Measurements from ENCODE around the gene PCDHGB2. TPM values are rescaled to one million over a fixed set of nuclear protein-coding genes. Genes with fewer than 3 reads are reported as not detected.
"Not testable (repeated sequence)": the region's sequence is repeated elsewhere in the genome, so short reads cannot be mapped to it uniquely, and the experiment has no call there.

The PCDHGB2 gene
- total and polyA plus RNA-seq, 2 experiments from 2014 or later = 1.2 to 5.8 TPM

- TF ChIP-seq JUNB (IDR thresholded peaks at IDR 0.05; ENCODE audit: unreplicated experiment) (no peak), REST (IDR thresholded peaks at IDR 0.05; ENCODE audit: unreplicated experiment) (no peak), ETS1 (IDR thresholded peaks at IDR 0.05) (no peak)
Measured at GRCh38 chr5:141313711-141314110, 46.1 kb upstream of the PCDHGB2 start (continued).

GRCh38 chr5:141316963-141317362 is 42.8 kb upstream of the PCDHGB2 start:
- not testable (repeated sequence) for H3K4me2 ChIP-seq; H3K27ac ChIP-seq (ENCODE audit: low read depth); DNase-seq (ENCODE audit: low spot score); H2AFZ ChIP-seq; H3K4me3 Mint-ChIP-seq; H3K27me3 ChIP-seq (ENCODE audit: insufficient read depth); H3K27ac Mint-ChIP-seq; H3K9me2 ChIP-seq (ENCODE audit: insufficient read depth); H3F3A ChIP-seq (replicated peaks; ENCODE audit: low read depth); H3K4me3 ChIP-seq; ATAC-seq
- Mint-ChIP-seq H3K4me1 (peaks cover 10% of the 10 kb centered on the region), H3K27me3 (ENCODE audit: insufficient read depth, low read depth, poor library complexity) (peaks cover 15% of the 10 kb centered on the region), H3K36me3 (ENCODE audit: low read depth) (peaks cover 63% of the 10 kb centered on the region), H3K9me3 (peaks cover 53% of the 10 kb centered on the region)
- peaks cover 14% of the 10 kb centered on the region; the same call in 1 of the 2 replicates for H3K4me1 ChIP-seq (ENCODE audit: insufficient read depth)
- H3K79me2 ChIP-seq (replicated peaks; ENCODE audit: insufficient read depth) = peaks cover 47% of the 10 kb centered on the region
- peaks cover 24% of the 10 kb centered on the region for H4K20me1 ChIP-seq (replicated peaks; ENCODE audit: insufficient read depth)
- H3K36me3 ChIP-seq (ENCODE audit: insufficient read depth) = peaks cover 13% of the 10 kb centered on the region

- DNase-seq (ENCODE audit: low spot score) (no peak), ATAC-seq (no peak)
- Histone ChIP-seq H3K9me2 (ENCODE audit: insufficient read depth) (no peaks in the 10 kb centered on the region), H3K27me3 (ENCODE audit: insufficient read depth) (no peaks in the 10 kb centered on the region), H3K4me3 (peak overlapping the region; percentile 67), H2AFZ (no peak overlapping the region), H3F3A (replicated peaks; ENCODE audit: low read depth) (no peaks in the 10 kb centered on the region), H3K4me2 (peak overlapping the region; percentile 80), H3K27ac (ENCODE audit: low read depth) (no peak overlapping the region), H3K36me3 (ENCODE audit: insufficient read depth) (peaks cover 13% of the 10 kb centered on the region), H4K20me1 (replicated peaks; ENCODE audit: insufficient read depth) (peaks cover 24% of the 10 kb centered on the region), H3K4me1 (ENCODE audit: insufficient read depth) (peaks cover 14% of the 10 kb centered on the region; the same call in 1 of the 2 replicates), H3K79me2 (replicated peaks; ENCODE audit: insufficient read depth) (peaks cover 44% of the 10 kb centered on the region)
- Mint-ChIP-seq H3K36me3 (ENCODE audit: low read depth) (peaks cover 57% of the 10 kb centered on the region), H3K9me3 (peaks cover 53% of the 10 kb centered on the region), H3K4me3 (peak overlapping the region; percentile 95), H3K27ac (no peak overlapping the region), H3K4me1 (peaks cover 10% of the 10 kb centered on the region), H3K27me3 (ENCODE audit: insufficient read depth, low read depth, poor library complexity) (peaks cover 15% of the 10 kb centered on the region)
- TF ChIP-seq ZNF114 (CRISPR knock-in tag; IDR thresholded peaks at IDR 0.05) (no peak), EZH2phosphoT487 (IDR thresholded peaks at IDR 0.05; ENCODE audit: unreplicated experiment) (no peak), ZNF331 (CRISPR knock-in tag; IDR thresholded peaks at IDR 0.05; ENCODE audit: low read depth) (no peak), EZH2 (IDR thresholded peaks at IDR 0.05; ENCODE audit: low read depth, unreplicated experiment) (no peak), STAT1 (IDR thresholded peaks at IDR 0.05; ENCODE audit: unreplicated experiment) (no peak), ZNF462 (CRISPR knock-in tag; IDR thresholded peaks at IDR 0.05) (no peak)
Measured at GRCh38 chr5:141319202-141319601, 40.6 kb upstream of the PCDHGB2 start.

All from GM23338 (cell line).